HK-2 (cell line): Measurements from ENCODE around the gene KCNS3.
"Not testable (repeated sequence)": the region's sequence is repeated elsewhere in the genome, so short reads cannot be mapped to it uniquely, and the experiment has no call there.

ENCODE experiments used
- DNase-seq: peaks from one replicate; pipeline ENCODE4 v3.0.0-alpha.2; 2018; ENCODE audit not compliant: unreplicated experiment

The KCNS3 gene

GRCh38 chr2:17943444-17943843 lies 65.0 kb downstream of the KCNS3 start:
- no peak for DNase-seq

DNA sequence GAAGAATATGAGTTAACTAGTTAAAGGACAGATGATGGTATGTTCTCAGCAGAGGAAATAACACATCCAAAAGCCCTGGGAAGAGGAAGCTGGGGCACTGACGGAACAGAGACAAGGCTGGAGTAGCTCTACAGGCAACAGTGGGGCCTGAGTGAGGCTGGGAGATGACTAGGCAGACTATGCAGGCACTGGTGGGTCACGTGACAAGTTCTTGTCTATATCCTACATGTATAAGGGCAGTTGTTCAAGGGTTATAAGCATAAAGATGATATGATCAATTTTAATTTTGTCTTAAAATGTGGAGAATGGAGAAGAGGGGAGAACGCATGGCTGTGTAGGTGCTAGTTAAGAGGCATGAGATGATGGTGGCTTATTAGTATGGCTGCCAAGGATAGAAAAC lies 68.6 kb downstream of the KCNS3 start:
- no peak for DNase-seq

GRCh38 chr2:17950006-17950405 lies 71.5 kb downstream of the KCNS3 start:
- no peak for DNase-seq

GRCh38 chr2:17951563-17951962 lies 73.1 kb downstream of the KCNS3 start:
- DNase-seq: no peak

- DNase-seq: no peak
Measured at GRCh38 chr2:17958466-17959092, 80.1 kb downstream of the KCNS3 start.

GRCh38 chr2:17959356-17959755 lies 80.9 kb downstream of the KCNS3 start:
- no peak for DNase-seq

DNA sequence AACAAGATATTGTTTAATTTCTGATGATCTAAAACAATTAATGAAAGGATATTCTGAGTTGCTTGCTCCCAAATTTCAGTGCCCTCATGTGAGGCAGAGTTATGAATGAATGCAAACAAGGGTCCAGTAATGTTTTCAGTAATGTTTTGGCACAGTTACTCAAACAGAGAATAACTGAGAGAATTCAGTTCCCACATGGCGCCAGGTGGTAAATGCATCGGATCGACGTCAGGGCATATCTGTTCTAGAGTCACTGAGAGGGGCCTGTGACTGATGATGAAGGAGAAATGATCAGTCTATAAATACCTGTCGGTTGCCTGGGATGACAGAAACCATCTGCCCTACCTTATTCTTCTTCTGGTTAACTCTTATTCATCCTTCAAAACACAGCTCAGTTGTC lies 81.4 kb downstream of the KCNS3 start:
- DNase-seq: no peak

GRCh38 chr2:17960925-17961324 lies 82.5 kb downstream of the KCNS3 start:
- no peak for DNase-seq

DNA sequence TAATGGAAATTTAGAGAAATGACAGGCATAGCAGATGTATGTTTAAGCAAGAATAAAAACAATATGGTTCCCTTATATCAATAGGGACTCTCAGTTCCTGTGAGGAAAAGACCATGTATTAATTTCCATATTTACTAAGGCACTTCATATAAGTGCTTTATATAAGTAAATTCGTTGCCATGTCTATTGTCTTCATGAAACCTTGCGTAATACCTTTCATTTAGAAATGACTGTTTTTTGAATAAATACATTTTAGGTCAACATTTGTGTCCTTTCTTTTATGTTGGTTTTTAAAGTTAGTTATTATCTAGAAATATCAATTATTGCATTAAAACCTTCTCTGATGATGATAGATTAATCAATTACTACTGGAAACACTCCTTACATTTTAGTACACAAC lies 83.3 kb downstream of the KCNS3 start:
- DNase-seq: no peak

DNA sequence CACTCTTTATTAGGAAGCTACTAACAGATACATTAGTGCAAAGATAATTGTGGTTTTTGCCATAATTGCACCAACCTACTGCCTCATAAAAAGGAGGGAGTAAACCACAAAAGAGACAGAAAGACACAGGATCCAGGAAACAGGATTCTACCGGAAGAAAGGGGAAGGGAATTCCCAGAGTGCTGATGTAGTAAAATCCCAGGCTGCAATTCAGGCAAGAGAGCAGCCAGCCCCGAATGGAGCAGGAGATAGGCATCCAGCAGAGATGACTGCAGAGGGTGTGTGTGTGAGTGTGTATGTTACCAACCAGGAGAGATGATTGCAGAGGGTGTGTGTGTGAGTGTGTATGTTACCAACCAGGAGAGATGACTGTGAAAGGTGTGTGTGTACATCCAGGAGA lies 84.4 kb downstream of the KCNS3 start:
- DNase-seq: peak; percentile 37

- DNase-seq: not testable (repeated sequence)
Measured at GRCh38 chr2:17963571-17963970, 85.1 kb downstream of the KCNS3 start.

- no peak for DNase-seq
Measured at GRCh38 chr2:17965196-17965595, 86.7 kb downstream of the KCNS3 start.

GRCh38 chr2:17966798-17967197 lies 88.3 kb downstream of the KCNS3 start:
- DNase-seq: no peak

DNA sequence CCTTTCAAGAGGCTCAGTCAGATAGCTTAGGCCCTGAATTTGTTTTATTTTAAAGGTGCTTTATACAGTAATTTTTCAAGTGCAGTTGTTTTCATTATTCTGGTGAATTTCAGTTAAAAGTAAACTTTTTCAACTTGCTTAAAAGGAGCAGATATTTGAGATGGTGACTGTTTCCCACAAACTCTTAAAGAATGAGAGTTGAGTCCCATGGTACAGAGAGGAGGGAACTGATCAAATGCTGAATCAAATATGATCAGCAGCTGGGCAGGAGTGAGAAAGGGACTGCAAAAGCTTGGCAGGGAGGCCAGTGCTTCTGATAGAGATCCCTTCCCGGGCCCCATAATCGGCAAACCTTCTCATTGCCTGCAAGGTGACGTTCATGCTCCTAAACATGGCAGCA lies 91.2 kb downstream of the KCNS3 start:
- no peak for DNase-seq

DNA sequence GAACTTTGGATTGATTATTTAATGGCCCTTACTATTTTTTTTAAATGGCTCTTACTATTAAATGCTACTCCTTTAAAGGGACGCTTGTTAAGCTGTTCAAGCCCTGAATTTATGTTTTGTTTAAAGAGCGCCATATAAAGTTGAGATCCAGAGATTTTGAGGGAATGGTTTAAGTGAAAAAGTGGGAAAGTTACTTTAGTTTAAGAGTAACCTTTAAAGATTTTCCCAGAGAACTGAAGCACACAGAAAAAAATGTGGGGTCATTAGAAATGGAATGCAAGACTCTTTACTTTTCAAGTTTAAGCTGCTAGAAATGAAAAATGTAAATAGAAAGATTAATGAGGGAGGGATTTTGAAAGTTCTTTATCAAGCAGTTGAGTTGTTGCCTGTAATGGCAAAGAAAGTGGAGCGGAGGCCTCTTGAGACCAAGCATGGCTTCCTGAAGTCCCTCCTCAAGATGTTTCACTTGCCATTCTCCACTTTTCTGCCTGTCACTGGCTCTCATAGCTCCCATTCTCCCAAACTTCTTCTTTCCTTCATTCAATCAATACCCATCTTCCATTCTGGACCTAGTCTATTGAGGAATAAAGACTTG lies 93.2 kb downstream of the KCNS3 start:
- no peak for DNase-seq

- no peak for DNase-seq
Measured at GRCh38 chr2:17972991-17973390, 94.5 kb downstream of the KCNS3 start.

DNA sequence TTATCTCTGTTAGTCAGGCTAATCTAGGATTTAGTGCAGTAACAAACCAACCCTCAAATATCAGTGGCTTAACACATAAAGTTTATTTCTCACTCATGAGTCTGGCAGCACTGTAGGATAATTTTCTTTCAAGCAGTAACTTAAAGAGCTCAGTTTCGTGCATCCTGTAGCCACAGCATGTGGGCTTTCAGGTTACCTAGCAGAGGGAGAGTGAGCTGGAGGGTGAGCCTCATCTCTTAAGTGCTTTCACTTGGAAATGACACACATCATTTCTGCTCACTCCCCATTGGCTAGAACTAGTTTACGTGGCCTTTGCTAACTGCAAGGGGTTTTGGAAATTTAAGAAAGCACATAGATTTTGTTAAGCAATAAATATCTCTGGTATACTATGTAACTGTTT lies 96.9 kb downstream of the KCNS3 start:
- no peak for DNase-seq

DNA sequence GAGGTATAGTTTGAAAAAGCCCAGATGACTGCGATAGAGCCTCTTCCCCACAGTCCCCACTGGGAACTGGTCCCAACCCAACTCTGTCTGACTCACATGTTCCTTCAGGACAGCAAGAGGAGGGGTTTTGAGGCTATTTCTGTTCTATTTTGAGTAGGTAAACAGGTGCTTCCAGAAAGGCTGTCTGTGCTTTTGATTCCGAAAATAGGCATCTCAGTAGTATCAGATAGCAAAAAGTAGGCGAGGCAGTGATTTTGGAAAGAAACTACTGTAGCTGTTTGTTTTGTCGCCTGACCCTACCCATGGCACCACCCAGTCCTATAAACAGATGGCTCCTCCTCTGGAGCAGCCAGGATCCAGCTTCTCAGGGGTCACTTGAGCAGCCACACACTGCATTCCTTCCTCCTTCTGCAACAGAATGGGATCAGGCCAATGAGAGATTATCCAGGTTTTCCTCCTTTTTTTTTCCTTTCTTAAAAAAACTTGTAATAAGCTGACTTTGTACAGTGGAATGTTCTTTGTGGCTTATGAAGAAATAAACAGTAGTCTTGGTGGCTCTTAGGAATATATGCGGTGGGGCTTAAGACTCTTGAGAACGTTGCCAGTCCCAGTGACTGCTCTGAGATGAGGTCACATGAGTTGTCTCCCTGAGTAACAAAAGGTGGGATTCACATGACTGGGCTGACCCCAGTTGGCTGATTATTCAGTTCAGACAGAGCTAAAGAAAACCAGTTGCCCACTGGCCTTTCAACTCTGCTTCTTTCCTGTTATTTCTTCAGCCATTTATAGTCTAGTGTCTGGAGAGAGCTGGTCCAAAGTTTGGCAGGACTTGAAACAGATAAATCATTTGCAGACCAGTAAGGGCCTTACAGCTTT lies 98.6 kb downstream of the KCNS3 start:
- peak; percentile 81 for DNase-seq

DNA sequence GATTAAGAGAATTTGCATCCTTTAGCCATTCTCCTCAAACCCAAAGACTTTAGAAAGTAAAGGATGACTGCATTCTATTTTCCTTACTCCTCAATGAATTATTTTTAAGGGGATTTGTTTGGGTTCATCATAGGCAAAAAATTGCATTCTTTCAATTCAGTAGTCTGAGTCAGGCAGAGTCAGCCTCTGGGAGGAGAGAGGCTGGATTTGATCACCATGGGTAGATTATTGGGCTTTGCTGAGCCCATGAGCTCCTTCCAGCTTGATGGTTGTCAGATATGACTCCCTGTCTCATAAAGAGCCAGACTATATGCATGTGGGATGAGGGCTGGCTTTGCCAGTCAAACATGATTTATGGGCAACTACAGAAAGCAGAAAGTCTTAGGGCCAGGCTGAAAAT lies 101.2 kb downstream of the KCNS3 start:
- DNase-seq: peak; percentile 7

DNA sequence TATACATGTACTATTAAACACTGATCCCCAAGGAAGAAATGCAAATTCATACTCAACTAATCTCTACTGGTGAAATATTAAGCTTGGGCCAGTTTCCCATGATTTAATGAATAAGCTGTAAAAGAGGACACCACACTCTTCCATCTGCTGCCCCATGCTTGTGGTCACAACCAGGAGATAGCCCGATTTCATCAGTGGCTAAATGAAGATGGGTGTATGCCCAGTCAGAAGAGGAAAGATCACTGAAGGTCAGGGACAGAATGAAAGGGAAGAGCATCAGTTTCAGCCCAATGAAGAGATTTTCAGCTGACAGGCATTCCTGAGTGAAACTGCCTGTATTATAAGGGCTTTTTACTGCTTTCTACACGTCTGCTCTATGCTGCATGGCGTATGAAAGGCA lies 103.5 kb downstream of the KCNS3 start:
- no peak for DNase-seq
